Activated naive CD8-positive, alpha-beta T cell treated with anti-CD3 and anti-CD28 coated beads, Interleukin-2, amount 50 U/mL, for 24 hours (primary cell): ENCODE data around the gene C1QB.

ENCODE experiments used
- ATAC-seq: fragments of 150-1000 bp; cut with Tn5 transposase; one replicate; pipeline ENCODE4 v1.10.0; 2021
- DNase-seq: peaks from one replicate; pipeline ENCODE4 v3.0.0; 2021
- H3K27ac Mint-ChIP-seq: one replicate; pipeline ENCODE4 v1.8.0; 2021; ENCODE audit warnings: mild to moderate bottlenecking, mixed read lengths
- H3K27me3 Mint-ChIP-seq: one replicate; pipeline ENCODE4 v1.8.0; 2021; ENCODE audit warnings: mixed read lengths
- H3K36me3 Mint-ChIP-seq: one replicate; pipeline ENCODE4 v1.8.0; 2021; ENCODE audit warnings: low read depth, mixed read lengths
- H3K4me1 Mint-ChIP-seq: one replicate; pipeline ENCODE4 v1.8.0; 2021; ENCODE audit warnings: mixed read lengths
- H3K4me3 Mint-ChIP-seq: one replicate; pipeline ENCODE4 v1.8.0; 2021; ENCODE audit warnings: mild to moderate bottlenecking, moderate library complexity, mixed read lengths
- H3K9me3 Mint-ChIP-seq: one replicate; pipeline ENCODE4 v1.8.0; 2021; ENCODE audit warnings: mixed read lengths

Gene C1QB

GRCh38 chr1:22709891-22710700, 57.1 kb downstream of the C1QB start:
- peak; percentile 39 for DNase-seq
- peaks cover 12% of the 10 kb centered on the region for H3K4me1 Mint-ChIP-seq
- H3K4me3 Mint-ChIP-seq, result peak overlapping the region; percentile 65
- H3K9me3 Mint-ChIP-seq, result no peaks in the 10 kb centered on the region
- peak; percentile 17 for ATAC-seq
- no peak overlapping the region for H3K27ac Mint-ChIP-seq
- no peaks in the 10 kb centered on the region for H3K36me3 Mint-ChIP-seq
- H3K27me3 Mint-ChIP-seq, result peaks cover 67% of the 10 kb centered on the region

GRCh38 chr1:22710701-22711049, 57.6 kb downstream of the C1QB start, which contains the start of gene EPHB2:
EPHB2 (plus strand) TSS chr1:22710839; CDS start chr1:22710983, 144 bp downstream.
- Mint-ChIP-seq H3K27ac (no peak within 1 kb of the TSS), H3K9me3 (no peaks in the 10 kb centered on the region), H3K4me3 (peak within 1 kb of the TSS; percentile 65), H3K36me3 (no peaks in the 10 kb centered on the region), H3K4me1 (peaks cover 12% of the 10 kb centered on the region), H3K27me3 (peaks cover 69% of the 10 kb centered on the region)
- DNase-seq (peak; percentile 22), ATAC-seq (peak; percentile 53)

- Mint-ChIP-seq H3K27me3 (peaks cover 70% of the 10 kb centered on the region), H3K4me3 (no peak overlapping the region), H3K4me1 (peaks cover 12% of the 10 kb centered on the region), H3K27ac (no peak overlapping the region), H3K9me3 (no peaks in the 10 kb centered on the region), H3K36me3 (no peaks in the 10 kb centered on the region)
- no peak for DNase-seq
- ATAC-seq, result no peak
Observed at GRCh38 chr1:22711071-22711470, 58.0 kb downstream of the C1QB start.
